ENCODE measurements around the gene RASSF1. TPM values are rescaled to one million over a fixed set of nuclear protein-coding genes. Genes with fewer than 3 reads are reported as not detected.

Gene RASSF1
- total and polyA plus RNA-seq, 2 of the 13 experiments (the other 11 are each of a cell fraction or from before 2014, with no cell fraction given), result 10.2 to 27.5 TPM

DNA sequence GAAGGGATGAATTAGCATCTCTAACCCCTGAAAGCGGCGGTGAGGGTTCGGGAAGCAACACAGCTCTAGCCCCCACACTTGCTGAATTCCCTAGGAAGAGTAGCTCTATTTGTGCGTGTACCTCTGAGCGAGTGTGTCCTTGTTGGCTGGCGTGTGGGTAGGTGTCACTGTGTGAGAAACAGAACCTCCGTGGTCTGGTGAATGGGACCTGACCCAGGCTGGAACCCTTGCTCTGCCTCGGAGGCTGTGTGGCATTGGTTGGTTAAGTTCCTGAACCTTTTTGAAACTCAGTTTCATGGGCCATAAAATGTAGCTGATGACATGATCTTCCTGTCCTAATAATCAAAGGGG, 19.1 kb upstream of the RASSF1 start (continued):
- TF ChIP-seq, protein P1, sequence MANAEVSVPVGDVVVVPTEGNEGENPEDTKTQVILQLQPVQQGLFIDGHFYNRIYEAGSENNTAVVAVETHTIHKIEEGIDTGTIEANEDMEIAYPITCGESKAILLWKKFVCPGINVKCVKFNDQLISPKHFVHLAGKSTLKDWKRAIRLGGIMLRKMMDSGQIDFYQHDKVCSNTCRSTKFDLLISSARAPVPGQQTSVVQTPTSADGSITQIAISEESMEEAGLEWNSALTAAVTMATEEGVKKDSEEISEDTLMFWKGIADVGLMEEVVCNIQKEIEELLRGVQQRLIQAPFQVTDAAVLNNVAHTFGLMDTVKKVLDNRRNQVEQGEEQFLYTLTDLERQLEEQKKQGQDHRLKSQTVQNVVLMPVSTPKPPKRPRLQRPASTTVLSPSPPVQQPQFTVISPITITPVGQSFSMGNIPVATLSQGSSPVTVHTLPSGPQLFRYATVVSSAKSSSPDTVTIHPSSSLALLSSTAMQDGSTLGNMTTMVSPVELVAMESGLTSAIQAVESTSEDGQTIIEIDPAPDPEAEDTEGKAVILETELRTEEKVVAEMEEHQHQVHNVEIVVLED (CRISPR knock-in tag; IDR thresholded peaks at IDR 0.05; ENCODE audit: borderline replicate concordance), result peak; percentile 3; the same call in 1 of the 2 replicates
- TF ChIP-seq, protein P2, sequence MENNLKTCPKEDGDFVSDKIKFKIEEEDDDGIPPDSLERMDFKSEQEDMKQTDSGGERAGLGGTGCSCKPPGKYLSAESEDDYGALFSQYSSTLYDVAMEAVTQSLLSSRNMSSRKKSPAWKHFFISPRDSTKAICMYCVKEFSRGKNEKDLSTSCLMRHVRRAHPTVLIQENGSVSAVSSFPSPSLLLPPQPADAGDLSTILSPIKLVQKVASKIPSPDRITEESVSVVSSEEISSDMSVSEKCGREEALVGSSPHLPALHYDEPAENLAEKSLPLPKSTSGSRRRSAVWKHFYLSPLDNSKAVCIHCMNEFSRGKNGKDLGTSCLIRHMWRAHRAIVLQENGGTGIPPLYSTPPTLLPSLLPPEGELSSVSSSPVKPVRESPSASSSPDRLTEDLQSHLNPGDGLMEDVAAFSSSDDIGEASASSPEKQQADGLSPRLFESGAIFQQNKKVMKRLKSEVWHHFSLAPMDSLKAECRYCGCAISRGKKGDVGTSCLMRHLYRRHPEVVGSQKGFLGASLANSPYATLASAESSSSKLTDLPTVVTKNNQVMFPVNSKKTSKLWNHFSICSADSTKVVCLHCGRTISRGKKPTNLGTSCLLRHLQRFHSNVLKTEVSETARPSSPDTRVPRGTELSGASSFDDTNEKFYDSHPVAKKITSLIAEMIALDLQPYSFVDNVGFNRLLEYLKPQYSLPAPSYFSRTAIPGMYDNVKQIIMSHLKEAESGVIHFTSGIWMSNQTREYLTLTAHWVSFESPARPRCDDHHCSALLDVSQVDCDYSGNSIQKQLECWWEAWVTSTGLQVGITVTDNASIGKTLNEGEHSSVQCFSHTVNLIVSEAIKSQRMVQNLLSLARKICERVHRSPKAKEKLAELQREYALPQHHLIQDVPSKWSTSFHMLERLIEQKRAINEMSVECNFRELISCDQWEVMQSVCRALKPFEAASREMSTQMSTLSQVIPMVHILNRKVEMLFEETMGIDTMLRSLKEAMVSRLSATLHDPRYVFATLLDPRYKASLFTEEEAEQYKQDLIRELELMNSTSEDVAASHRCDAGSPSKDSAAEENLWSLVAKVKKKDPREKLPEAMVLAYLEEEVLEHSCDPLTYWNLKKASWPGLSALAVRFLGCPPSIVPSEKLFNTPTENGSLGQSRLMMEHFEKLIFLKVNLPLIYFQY (CRISPR knock-in tag; IDR thresholded peaks at IDR 0.05; ENCODE audit: borderline replicate concordance), result no peak
- TF ChIP-seq SAFB2 (CRISPR knock-in tag; IDR thresholded peaks at IDR 0.05; ENCODE audit: borderline replicate concordance, low read depth) (0 out of 2 replicates have a peak, but pooled peaks have one; percentile 17), ZNF329 (CRISPR knock-in tag; IDR thresholded peaks at IDR 0.05; ENCODE audit: low read depth) (no peak), ZNF343 (CRISPR knock-in tag; IDR thresholded peaks at IDR 0.05) (peak; percentile 12; the same call in 1 of the 2 replicates), CBFB (CRISPR knock-in tag; IDR thresholded peaks at IDR 0.05) (no peak), SRSF1 (optimal IDR thresholded peaks at IDR 0.05; ENCODE audit: low read depth, low read length) (peak; percentile 10), ZBTB1 (CRISPR knock-in tag; IDR thresholded peaks at IDR 0.05; ENCODE audit: borderline replicate concordance) (no peak), ZNF713 (CRISPR knock-in tag; IDR thresholded peaks at IDR 0.05) (no peak)
- TF ChIP-seq, protein P3, sequence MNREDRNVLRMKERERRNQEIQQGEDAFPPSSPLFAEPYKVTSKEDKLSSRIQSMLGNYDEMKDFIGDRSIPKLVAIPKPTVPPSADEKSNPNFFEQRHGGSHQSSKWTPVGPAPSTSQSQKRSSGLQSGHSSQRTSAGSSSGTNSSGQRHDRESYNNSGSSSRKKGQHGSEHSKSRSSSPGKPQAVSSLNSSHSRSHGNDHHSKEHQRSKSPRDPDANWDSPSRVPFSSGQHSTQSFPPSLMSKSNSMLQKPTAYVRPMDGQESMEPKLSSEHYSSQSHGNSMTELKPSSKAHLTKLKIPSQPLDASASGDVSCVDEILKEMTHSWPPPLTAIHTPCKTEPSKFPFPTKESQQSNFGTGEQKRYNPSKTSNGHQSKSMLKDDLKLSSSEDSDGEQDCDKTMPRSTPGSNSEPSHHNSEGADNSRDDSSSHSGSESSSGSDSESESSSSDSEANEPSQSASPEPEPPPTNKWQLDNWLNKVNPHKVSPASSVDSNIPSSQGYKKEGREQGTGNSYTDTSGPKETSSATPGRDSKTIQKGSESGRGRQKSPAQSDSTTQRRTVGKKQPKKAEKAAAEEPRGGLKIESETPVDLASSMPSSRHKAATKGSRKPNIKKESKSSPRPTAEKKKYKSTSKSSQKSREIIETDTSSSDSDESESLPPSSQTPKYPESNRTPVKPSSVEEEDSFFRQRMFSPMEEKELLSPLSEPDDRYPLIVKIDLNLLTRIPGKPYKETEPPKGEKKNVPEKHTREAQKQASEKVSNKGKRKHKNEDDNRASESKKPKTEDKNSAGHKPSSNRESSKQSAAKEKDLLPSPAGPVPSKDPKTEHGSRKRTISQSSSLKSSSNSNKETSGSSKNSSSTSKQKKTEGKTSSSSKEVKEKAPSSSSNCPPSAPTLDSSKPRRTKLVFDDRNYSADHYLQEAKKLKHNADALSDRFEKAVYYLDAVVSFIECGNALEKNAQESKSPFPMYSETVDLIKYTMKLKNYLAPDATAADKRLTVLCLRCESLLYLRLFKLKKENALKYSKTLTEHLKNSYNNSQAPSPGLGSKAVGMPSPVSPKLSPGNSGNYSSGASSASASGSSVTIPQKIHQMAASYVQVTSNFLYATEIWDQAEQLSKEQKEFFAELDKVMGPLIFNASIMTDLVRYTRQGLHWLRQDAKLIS (CRISPR knock-in tag; IDR thresholded peaks at IDR 0.05), result no peak
- TF ChIP-seq, protein P4, sequence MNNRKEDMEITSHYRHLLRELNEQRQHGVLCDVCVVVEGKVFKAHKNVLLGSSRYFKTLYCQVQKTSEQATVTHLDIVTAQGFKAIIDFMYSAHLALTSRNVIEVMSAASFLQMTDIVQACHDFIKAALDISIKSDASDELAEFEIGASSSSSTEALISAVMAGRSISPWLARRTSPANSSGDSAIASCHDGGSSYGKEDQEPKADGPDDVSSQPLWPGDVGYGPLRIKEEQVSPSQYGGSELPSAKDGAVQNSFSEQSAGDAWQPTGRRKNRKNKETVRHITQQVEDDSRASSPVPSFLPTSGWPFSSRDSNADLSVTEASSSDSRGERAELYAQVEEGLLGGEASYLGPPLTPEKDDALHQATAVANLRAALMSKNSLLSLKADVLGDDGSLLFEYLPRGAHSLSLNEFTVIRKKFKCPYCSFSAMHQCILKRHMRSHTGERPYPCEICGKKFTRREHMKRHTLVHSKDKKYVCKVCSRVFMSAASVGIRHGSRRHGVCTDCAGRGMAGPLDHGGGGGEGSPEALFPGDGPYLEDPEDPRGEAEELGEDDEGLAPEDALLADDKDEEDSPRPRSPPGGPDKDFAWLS (CRISPR knock-in tag; IDR thresholded peaks at IDR 0.05; ENCODE audit: borderline replicate concordance), result no peak
